ENCODE results near the gene ACP5.

Gene ACP5

GRCh38 chr19:11547929-11548700 lies 29.3 kb downstream of the ACP5 start:
- DNase-seq (ENCODE audit: low read depth in 2 of 2) = no peak

GRCh38 chr19:11541238-11541637 lies 36.2 kb downstream of the ACP5 start:
- DNase-seq (ENCODE audit: low read depth in 2 of 2) = no peak

- no peak for DNase-seq (ENCODE audit: low read depth in 2 of 2)
Observed at GRCh38 chr19:11540645-11541044, 36.8 kb downstream of the ACP5 start.

- no peak for DNase-seq (ENCODE audit: low read depth in 2 of 2)
Observed at GRCh38 chr19:11539495-11540365, 37.7 kb downstream of the ACP5 start.

GRCh38 chr19:11538232-11539036 lies 39.0 kb downstream of the ACP5 start, which contains the start of gene CNN1:
Gene CNN1, plus strand, starts transcription at chr19:11538851. Its CDS starts 77 bp downstream, at chr19:11538928.
- DNase-seq (ENCODE audit: low read depth in 2 of 2) = no peak

GRCh38 chr19:11535792-11536595 lies 41.5 kb downstream of the ACP5 start:
- DNase-seq (ENCODE audit: low read depth in 2 of 2) = peak; percentile 64 to 70

GRCh38 chr19:11534948-11535347 lies 42.5 kb downstream of the ACP5 start:
- DNase-seq (ENCODE audit: low read depth in 2 of 2) = no peak

GRCh38 chr19:11534538-11534937 lies 42.9 kb downstream of the ACP5 start:
- no peak for DNase-seq (ENCODE audit: low read depth in 2 of 2)

- DNase-seq (ENCODE audit: low read depth in 2 of 2) = no peak
Observed at GRCh38 chr19:11530432-11530831, 47.0 kb downstream of the ACP5 start.

GRCh38 chr19:11528551-11529341 lies 48.7 kb downstream of the ACP5 start, which contains the start of gene ECSIT:
Gene ECSIT, minus strand, starts transcription at chr19:11529134. Its CDS starts 9,964 bp downstream, at chr19:11519170.
- peak; percentile 82 to 84 for DNase-seq (ENCODE audit: low read depth in 2 of 2)

Measured in stimulated activated CD8-positive, alpha-beta memory T cell treated with anti-CD3 and anti-CD28 coated beads, Interleukin-2, amount 100 ng/mL, for 1 hour (primary cell).